NCI-H748 (cell line): ENCODE results near the gene GRID2IP.
"Not testable (repeated sequence)": the region's sequence is repeated elsewhere in the genome, so short reads cannot be mapped to it uniquely, and the experiment has no call there.

Experiments
- DNase-seq: peaks from one replicate; lab custom pipeline; 2025; ENCODE audit not compliant: unreplicated experiment; lab: John Stamatoyannopoulos, UW

Gene GRID2IP

GRCh38 chr7:6551016-6551511 is at the start of gene GRID2IP:
Gene GRID2IP (minus strand): TSS chr7:6551461. CDS start chr7:6551436, 25 bp downstream.
- DNase-seq: no peak

GRCh38 chr7:6600093-6600492 is 48.8 kb upstream of the GRID2IP start:
- no peak for DNase-seq

- DNase-seq: no peak
Measured at GRCh38 chr7:6590645-6591110, 39.4 kb upstream of the GRID2IP start.

GRCh38 chr7:6589829-6590644 is 38.8 kb upstream of the GRID2IP start, which contains the start of gene INTS15:
Gene INTS15 (plus strand): TSS chr7:6590021. CDS start chr7:6590284, 263 bp downstream.
- peak; percentile 87 for DNase-seq

- DNase-seq: no peak
Measured at GRCh38 chr7:6589151-6589828, 38.0 kb upstream of the GRID2IP start.

GRCh38 chr7:6588566-6588965 is 37.3 kb upstream of the GRID2IP start:
- no peak for DNase-seq

GRCh38 chr7:6585746-6586432 is 34.6 kb upstream of the GRID2IP start:
- not testable (repeated sequence) for DNase-seq

- DNase-seq: no peak
Measured at GRCh38 chr7:6579446-6579845, 28.2 kb upstream of the GRID2IP start.

GRCh38 chr7:6578114-6579084 is 27.1 kb upstream of the GRID2IP start:
- DNase-seq: no peak

- peak; percentile 94 for DNase-seq
Measured at GRCh38 chr7:6577369-6578113, 26.3 kb upstream of the GRID2IP start, which contains the start of gene ZDHHC4. Gene ZDHHC4 (plus strand): TSS chr7:6577454. CDS start chr7:6580562, 3,108 bp downstream.

GRCh38 chr7:6576867-6577368 is 25.7 kb upstream of the GRID2IP start:
- peak; percentile 16 for DNase-seq

GRCh38 chr7:6576024-6576866 is 25.0 kb upstream of the GRID2IP start:
- DNase-seq: no peak

- no peak for DNase-seq
Measured at GRCh38 chr7:6575281-6576023, 24.2 kb upstream of the GRID2IP start.

- no peak for DNase-seq
Measured at GRCh38 chr7:6571160-6571779, 20.0 kb upstream of the GRID2IP start.

- no peak for DNase-seq
Measured at GRCh38 chr7:6567886-6568285, 16.6 kb upstream of the GRID2IP start.

- DNase-seq: no peak
Measured at GRCh38 chr7:6565655-6566054, 14.4 kb upstream of the GRID2IP start.
